Mesenchymal stem cell (in vitro differentiated cells and primary cell): ENCODE results near the gene FUZ.

Experiments
- DNase-seq: peaks from one replicate; pipeline ENCODE4 v3.0.0-alpha.2; 2013
- H2AFZ ChIP-seq: one replicate; pipeline ENCODE4 v1.6.1; 2013; ENCODE audit warnings: low read depth, mild to moderate bottlenecking, control low read depth, inconsistent platforms, low read length, moderate library complexity
- H2AK5ac ChIP-seq: 2 replicates; pipeline ENCODE4 v1.6.1; 2013; ENCODE audit warnings: low read length, moderate library complexity, mild to moderate bottlenecking, inconsistent platforms; ENCODE audit not compliant: severe bottlenecking
- H2BK120ac ChIP-seq: one replicate; pipeline ENCODE4 v1.6.1; 2013; ENCODE audit warnings: low read depth, mild to moderate bottlenecking, inconsistent platforms, low read length, moderate library complexity
- H2BK12ac ChIP-seq, 2 experiments: one replicate each; pipeline ENCODE4 v1.6.1; 2013; ENCODE audit warnings: inconsistent platforms in 2 of 2, low read length in 2 of 2, mild to moderate bottlenecking in 2 of 2, moderate library complexity in 2 of 2, control low read depth in 1 of 2
- H2BK15ac ChIP-seq: one replicate; pipeline ENCODE4 v1.6.1; 2013; ENCODE audit warnings: mild to moderate bottlenecking, low read depth, inconsistent platforms; ENCODE audit not compliant: poor library complexity, severe bottlenecking
- H2BK5ac ChIP-seq: 2 replicates; pipeline ENCODE4 v1.6.1; 2013; ENCODE audit warnings: low read depth, mild to moderate bottlenecking, low read length, control low read depth, inconsistent platforms; ENCODE audit not compliant: poor library complexity, severe bottlenecking
- H3K14ac ChIP-seq, 2 experiments: one replicate each; pipeline ENCODE4 v1.6.1; 2013; ENCODE audit warnings: inconsistent platforms in 2 of 2, low read length in 2 of 2, control low read depth in 1 of 2, mild to moderate bottlenecking in 1 of 2, moderate library complexity in 1 of 2
- H3K18ac ChIP-seq, 2 experiments: one replicate each; pipeline ENCODE4 v1.6.1; 2013; ENCODE audit warnings: inconsistent platforms in 2 of 2, low read length in 2 of 2, control low read depth in 1 of 2, low read depth in 1 of 2, mild to moderate bottlenecking in 1 of 2
- H3K23ac ChIP-seq, 2 experiments: one replicate each; pipeline ENCODE4 v1.6.1; 2013; ENCODE audit warnings: inconsistent platforms in 2 of 2, low read length in 2 of 2, mild to moderate bottlenecking in 2 of 2, moderate library complexity in 2 of 2, control low read depth in 1 of 2
- H3K27ac ChIP-seq: 2 replicates; pipeline ENCODE4 v1.5.1; 2013; ENCODE audit warnings: mild to moderate bottlenecking, moderate library complexity, low read length, control low read depth, inconsistent platforms; ENCODE audit not compliant: poor library complexity, severe bottlenecking
- H3K27me3 ChIP-seq, 2 experiments: 2 replicates each; pipeline versions ENCODE4 v1.6.1 to v1.7.0; 2013; ENCODE audit warnings: low read length in 2 of 2, mild to moderate bottlenecking in 2 of 2, moderate library complexity in 2 of 2, control low read depth in 1 of 2, inconsistent platforms in 1 of 2; ENCODE audit not compliant: control insufficient read depth in 1 of 2, insufficient read depth in 1 of 2
- H3K36me3 ChIP-seq, 2 experiments: 2 replicates each; pipeline versions ENCODE4 v1.6.1 to v1.7.0; 2013; ENCODE audit warnings: low read length in 2 of 2, control low read depth in 1 of 2, inconsistent platforms in 1 of 2, low read depth in 1 of 2, mild to moderate bottlenecking in 1 of 2; ENCODE audit not compliant: insufficient read depth in 2 of 2, control insufficient read depth in 1 of 2
- H3K4ac ChIP-seq, 2 experiments: one replicate each; pipeline ENCODE4 v1.6.1; 2013; ENCODE audit warnings: inconsistent platforms in 2 of 2, low read length in 2 of 2, mild to moderate bottlenecking in 2 of 2, moderate library complexity in 2 of 2, control low read depth in 1 of 2, low read depth in 1 of 2
- H3K4me1 ChIP-seq: 2 replicates; pipeline ENCODE4 v1.6.1; 2013; ENCODE audit warnings: low read depth, low read length, control low read depth; ENCODE audit not compliant: control insufficient read depth, insufficient read depth
- H3K4me2 ChIP-seq: 2 replicates; pipeline ENCODE4 v1.6.1; 2013; ENCODE audit warnings: low read length, mild to moderate bottlenecking, inconsistent platforms; ENCODE audit not compliant: poor library complexity, severe bottlenecking
- H3K4me3 ChIP-seq, 2 experiments: 2 replicates each; pipeline versions ENCODE4 v1.5.1 to v1.7.0; 2013; ENCODE audit warnings: low read length in 2 of 2, mild to moderate bottlenecking in 2 of 2, control low read depth in 1 of 2, low read depth in 1 of 2; ENCODE audit not compliant: insufficient read depth in 1 of 2
- H3K79me1 ChIP-seq: replicated peaks from 2 replicates; pipeline ENCODE4 v1.6.1; 2013; ENCODE audit warnings: mild to moderate bottlenecking, control low read depth, low read length, inconsistent platforms; ENCODE audit not compliant: poor library complexity, severe bottlenecking
- H3K9ac ChIP-seq: 2 replicates; pipeline ENCODE4 v1.7.0; 2013; ENCODE audit warnings: mild to moderate bottlenecking, low read length, moderate library complexity
- H3K9me3 ChIP-seq: 2 replicates; pipeline ENCODE4 v1.7.0; 2013; ENCODE audit warnings: mild to moderate bottlenecking, low read length; ENCODE audit not compliant: control insufficient read depth
- H4K8ac ChIP-seq: one replicate; pipeline ENCODE4 v1.6.1; 2013; ENCODE audit warnings: inconsistent platforms, mild to moderate bottlenecking, low read length, moderate library complexity
- H4K91ac ChIP-seq: one replicate; pipeline ENCODE4 v1.6.1; 2013; ENCODE audit warnings: mild to moderate bottlenecking, low read length, inconsistent platforms
- WGBS: methylation state at CpG from one replicate; pipeline ENCODE4 v1.1.7; 2013; ENCODE audit warnings: mixed read lengths; 5-methylcytosine and 5-hydroxymethylcytosine counted together

Gene FUZ

DNA sequence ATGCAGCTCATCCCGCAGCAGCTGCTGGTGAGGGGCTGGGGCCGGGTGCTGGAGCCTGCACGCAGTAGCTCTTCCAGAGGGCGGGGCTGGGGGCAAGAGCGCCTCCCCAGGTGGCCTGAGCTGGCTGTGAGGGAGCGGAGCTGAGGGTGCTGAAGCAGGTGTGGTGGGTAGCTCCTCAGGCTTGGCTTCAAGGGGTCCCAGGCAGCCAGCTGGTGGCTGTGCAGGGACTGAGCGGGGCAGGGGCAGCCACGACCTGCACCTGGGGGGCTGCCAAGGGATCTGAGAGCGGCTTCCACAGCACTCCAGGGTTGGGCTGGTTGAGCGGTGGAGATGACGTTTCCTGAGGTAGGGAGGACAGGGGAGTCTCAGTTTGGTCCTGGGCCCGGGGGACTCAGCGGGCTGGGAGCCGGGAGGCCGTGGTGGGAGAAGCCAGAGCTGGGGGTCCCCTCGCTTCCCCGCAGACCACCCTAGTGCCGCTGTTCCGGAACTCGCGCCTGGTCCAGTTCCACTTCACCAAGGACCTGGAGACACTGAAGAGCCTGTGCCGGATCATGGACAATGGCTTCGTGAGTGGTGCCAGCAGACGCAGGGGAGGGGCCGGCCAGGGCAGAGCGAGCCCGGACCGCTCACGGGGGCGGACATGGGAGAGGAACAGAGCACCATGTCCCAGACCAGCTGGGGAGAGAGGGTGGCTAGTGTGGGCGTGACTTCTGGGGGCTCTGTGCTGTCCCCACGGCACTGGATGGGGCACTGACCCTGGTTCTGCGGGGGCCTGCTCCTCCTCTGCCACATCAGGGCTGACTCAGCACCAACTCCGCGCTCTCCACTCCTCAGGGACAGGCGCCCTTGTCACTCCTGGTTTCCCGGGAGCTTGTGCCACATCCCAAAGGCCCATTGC, 45.2 kb upstream of the FUZ start:
- H4K8ac ChIP-seq, result peak overlapping the region; percentile 41
- 91% methylated on average over 33 of the region's 37 CpGs for WGBS
- no peak overlapping the region for H3K4me2 ChIP-seq
- peak overlapping the region in 1 of 2 experiments; percentile 41 for H3K23ac ChIP-seq
- H4K91ac ChIP-seq, result no peak overlapping the region
- no peaks in the 10 kb centered on the region for H3K27me3 ChIP-seq
- H3K4me3 ChIP-seq, result no peak overlapping the region
- peak overlapping the region; percentile 70 for H3K27ac ChIP-seq
- no peak overlapping the region for H3K18ac ChIP-seq
- no peak overlapping the region for H2AFZ ChIP-seq
- H3K4ac ChIP-seq, result no peak overlapping the region
- H3K9me3 ChIP-seq, result no peaks in the 10 kb centered on the region
- peaks cover 17% of the 10 kb centered on the region for H3K79me1 ChIP-seq
- no peak overlapping the region for H2BK12ac ChIP-seq
- no peak overlapping the region for H2BK5ac ChIP-seq
- H2BK15ac ChIP-seq, result no peak overlapping the region
- no peak overlapping the region for H3K14ac ChIP-seq
- peak overlapping the region; percentile 42 for H2AK5ac ChIP-seq
- peaks cover 65 to 90% of the 10 kb centered on the region in 2 experiments for H3K36me3 ChIP-seq
- H3K9ac ChIP-seq, result no peak overlapping the region
- peaks cover 56% of the 10 kb centered on the region for H3K4me1 ChIP-seq
- no peak for DNase-seq
- H2BK120ac ChIP-seq, result no peak overlapping the region

DNA sequence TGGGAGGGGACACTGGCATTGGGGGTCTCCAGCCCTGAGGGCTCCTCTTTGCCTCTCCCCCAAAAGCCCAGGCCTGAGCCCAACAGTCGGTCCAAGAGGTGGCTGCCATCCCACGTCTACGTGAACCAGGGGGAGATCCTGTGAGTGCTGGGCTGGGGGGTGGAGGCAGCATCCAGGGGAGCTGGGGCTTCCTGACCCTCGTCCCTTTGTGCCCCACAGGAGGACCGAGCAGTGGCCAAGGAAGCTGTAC, 44.7 kb upstream of the FUZ start:
- no peaks in the 10 kb centered on the region for H3K27me3 ChIP-seq
- 97% methylated on average over 5 of the region's 5 CpGs for WGBS

DNA sequence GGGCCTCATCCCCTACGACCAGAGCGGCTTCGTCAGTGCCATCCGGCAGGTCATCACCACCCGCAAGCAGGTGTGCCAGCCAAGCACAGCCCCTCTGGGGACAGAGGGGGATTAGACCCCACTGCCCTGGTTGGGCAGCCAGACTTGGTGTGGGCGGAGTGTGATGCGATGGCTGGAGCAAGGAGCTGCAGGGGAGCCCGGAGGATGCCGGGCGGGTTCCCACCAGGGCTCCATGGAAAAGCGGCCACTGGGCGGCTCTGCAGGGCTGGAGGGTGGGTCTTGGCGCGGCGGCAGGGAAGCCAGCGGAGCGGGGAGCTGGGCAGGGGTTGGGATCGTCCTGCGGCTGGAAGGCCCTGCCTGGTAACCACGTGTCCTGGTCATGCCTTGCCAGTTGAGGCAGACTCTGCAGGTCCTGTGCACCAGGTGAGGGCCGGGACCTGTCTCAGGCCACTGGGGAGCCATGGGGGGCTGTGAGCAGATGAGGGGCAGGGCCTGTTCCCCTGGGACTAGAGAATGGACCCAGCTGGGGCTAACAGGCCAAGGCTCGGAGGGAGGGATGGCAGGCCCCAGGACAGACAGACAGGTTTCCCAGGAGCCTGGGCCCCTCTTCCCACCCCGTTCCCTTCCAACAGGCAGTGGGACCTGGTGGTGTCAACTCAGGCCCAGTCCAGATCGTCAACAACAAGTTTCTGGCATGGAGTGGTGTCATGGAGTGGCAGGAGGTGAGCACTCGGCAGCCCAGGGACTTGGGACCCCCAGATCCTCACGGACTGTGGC, 44.2 kb upstream of the FUZ start:
- H3K27ac ChIP-seq, result no peak overlapping the region
- no peak overlapping the region for H3K18ac ChIP-seq
- no peak overlapping the region for H2BK15ac ChIP-seq
- H3K9ac ChIP-seq, result no peak overlapping the region
- H2BK120ac ChIP-seq, result no peak overlapping the region
- H3K14ac ChIP-seq, result peak overlapping the region in 1 of 2 experiments; percentile 51
- H3K4me2 ChIP-seq, result no peak overlapping the region
- H4K8ac ChIP-seq, result no peak overlapping the region
- no peak overlapping the region for H2AK5ac ChIP-seq
- peaks cover 60 to 79% of the 10 kb centered on the region in 2 experiments for H3K36me3 ChIP-seq
- H3K27me3 ChIP-seq, result no peaks in the 10 kb centered on the region
- no peak overlapping the region for H3K4ac ChIP-seq
- DNase-seq, result no peak
- 97% methylated on average over 24 of the region's 26 CpGs for WGBS
- H3K4me3 ChIP-seq, result no peak overlapping the region
- no peak overlapping the region for H3K23ac ChIP-seq
- no peaks in the 10 kb centered on the region for H3K9me3 ChIP-seq
- H3K4me1 ChIP-seq, result peaks cover 53% of the 10 kb centered on the region
- no peak overlapping the region for H2AFZ ChIP-seq
- no peak overlapping the region for H4K91ac ChIP-seq
- H2BK5ac ChIP-seq, result no peak overlapping the region
- peaks cover 9% of the 10 kb centered on the region for H3K79me1 ChIP-seq
- no peak overlapping the region for H2BK12ac ChIP-seq

More for the DNA sequence above, 44.7 kb upstream of the FUZ start:
- H3K79me1 ChIP-seq, result peaks cover 11% of the 10 kb centered on the region
- no peaks in the 10 kb centered on the region for H3K9me3 ChIP-seq
- H3K23ac ChIP-seq, result peak overlapping the region in 1 of 2 experiments; percentile 34
- H3K14ac ChIP-seq, result no peak overlapping the region
- no peak overlapping the region for H3K4ac ChIP-seq
- no peak overlapping the region for H3K4me3 ChIP-seq
- no peak overlapping the region for H2BK5ac ChIP-seq
- no peak for DNase-seq
- no peak overlapping the region for H3K9ac ChIP-seq
- no peak overlapping the region for H4K8ac ChIP-seq
- H4K91ac ChIP-seq, result no peak overlapping the region
- no peak overlapping the region for H2AFZ ChIP-seq
- no peak overlapping the region for H2BK120ac ChIP-seq
- no peak overlapping the region for H3K18ac ChIP-seq
- H3K36me3 ChIP-seq, result peaks cover 60 to 84% of the 10 kb centered on the region in 2 experiments
- no peak overlapping the region for H2AK5ac ChIP-seq
- H3K4me2 ChIP-seq, result no peak overlapping the region
- H3K4me1 ChIP-seq, result peaks cover 53% of the 10 kb centered on the region
- no peak overlapping the region for H2BK15ac ChIP-seq
- H2BK12ac ChIP-seq, result no peak overlapping the region
- H3K27ac ChIP-seq, result no peak overlapping the region

DNA sequence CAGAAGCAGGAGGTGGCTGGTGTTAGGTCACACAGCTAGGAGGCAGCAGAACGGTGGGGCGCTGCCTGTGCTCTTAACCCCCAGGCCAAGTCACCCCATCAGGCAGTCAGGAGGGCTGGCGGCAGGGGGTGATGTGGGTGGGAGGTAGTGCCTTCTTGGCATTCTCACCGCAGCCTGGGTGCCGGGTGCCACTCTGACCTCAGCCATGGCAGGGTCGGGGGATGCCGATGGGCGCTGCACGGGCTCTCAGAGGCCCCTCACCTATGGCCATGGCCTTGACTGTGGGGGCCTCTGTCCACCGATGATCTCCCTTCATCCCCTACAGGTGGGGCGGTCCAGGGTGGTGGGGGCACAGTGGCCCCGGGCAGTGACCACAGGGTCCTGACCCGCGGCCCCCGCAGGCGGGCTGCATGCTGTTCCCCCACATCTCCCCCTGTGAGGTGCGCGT, 43.5 kb upstream of the FUZ start:
- no peak overlapping the region for H3K9ac ChIP-seq
- H3K9me3 ChIP-seq, result no peaks in the 10 kb centered on the region
- H3K36me3 ChIP-seq, result peaks cover 55 to 73% of the 10 kb centered on the region in 2 experiments
- no peak overlapping the region for H3K4me2 ChIP-seq
- H3K4me1 ChIP-seq, result peaks cover 55% of the 10 kb centered on the region
- no peak overlapping the region for H2BK120ac ChIP-seq
- WGBS, result 97% methylated on average over 17 of the region's 18 CpGs
- no peak overlapping the region for H3K4me3 ChIP-seq
- no peak overlapping the region for H2BK12ac ChIP-seq
- no peak overlapping the region for H2AFZ ChIP-seq
- H2BK15ac ChIP-seq, result no peak overlapping the region
- no peak overlapping the region for H3K14ac ChIP-seq
- H3K27me3 ChIP-seq, result no peaks in the 10 kb centered on the region
- peaks cover 9% of the 10 kb centered on the region for H3K79me1 ChIP-seq
- no peak overlapping the region for H2BK5ac ChIP-seq
- H4K8ac ChIP-seq, result no peak overlapping the region
- H3K27ac ChIP-seq, result no peak overlapping the region
- no peak overlapping the region for H2AK5ac ChIP-seq
- H3K18ac ChIP-seq, result no peak overlapping the region
- H4K91ac ChIP-seq, result no peak overlapping the region
- no peak overlapping the region for H3K23ac ChIP-seq
- DNase-seq, result no peak
- H3K4ac ChIP-seq, result no peak overlapping the region
